DOHH2 (cell line): ENCODE results near the gene EPC1.

Experiments
- H3F3A ChIP-seq: fragments of 200-600 bp; sonication (generic), shearing (Covaris generic); 2 replicates; pipeline ENCODE4 v1.6.0; 2016; ENCODE audit warnings: antibody characterized with exemption, mild to moderate bottlenecking; ENCODE audit not compliant: control insufficient read depth, insufficient read depth
- H3K27ac ChIP-seq: fragments of 200-600 bp; sonication (generic); 2 replicates; pipeline ENCODE4 v1.5.1; 2014; ENCODE audit warnings: low read depth, mild to moderate bottlenecking, low read length, moderate library complexity
- H3K27me3 ChIP-seq: fragments of 200-600 bp; sonication (generic); 2 replicates; pipeline ENCODE4 v1.6.1; 2014; ENCODE audit warnings: mild to moderate bottlenecking, low read length, mixed read lengths; ENCODE audit not compliant: control insufficient read depth
- H3K36me3 ChIP-seq: fragments of 200-600 bp; sonication (generic); 2 replicates; pipeline ENCODE4 v1.6.1; 2014; ENCODE audit warnings: mild to moderate bottlenecking, low read length, moderate library complexity, mixed read lengths; ENCODE audit not compliant: control insufficient read depth
- H3K4me1 ChIP-seq: fragments of 200-600 bp; sonication (generic); 2 replicates; pipeline ENCODE4 v1.6.1; 2014; ENCODE audit warnings: mild to moderate bottlenecking, low read length, mixed read lengths; ENCODE audit not compliant: control insufficient read depth
- H3K4me2 ChIP-seq: fragments of 200-600 bp; sonication (generic); 2 replicates; pipeline ENCODE4 v1.6.0; 2014; ENCODE audit warnings: mild to moderate bottlenecking, low read length, moderate library complexity
- H3K4me3 ChIP-seq: fragments of 200-600 bp; sonication (generic); 2 replicates; pipeline ENCODE4 v1.5.1; 2014; ENCODE audit warnings: mild to moderate bottlenecking, low read length, mixed read lengths
- H3K79me2 ChIP-seq: fragments of 200-600 bp; sonication (generic); 2 replicates; pipeline ENCODE4 v1.6.1; 2014; ENCODE audit warnings: mild to moderate bottlenecking, low read length, mixed read lengths; ENCODE audit not compliant: control insufficient read depth
- H3K9me2 ChIP-seq: fragments of 200-600 bp; sonication (generic); replicated peaks from 2 replicates; pipeline ENCODE4 v1.6.1; 2014; ENCODE audit warnings: mild to moderate bottlenecking, low read length, mixed read lengths; ENCODE audit not compliant: control insufficient read depth
- H3K9me3 ChIP-seq: fragments of 200-600 bp; sonication (generic); 2 replicates; pipeline ENCODE4 v1.6.1; 2014; ENCODE audit warnings: antibody characterized with exemption, low read length, mixed read lengths; ENCODE audit not compliant: control insufficient read depth, insufficient read depth
- H4K20me1 ChIP-seq: fragments of 200-600 bp; sonication (generic); 2 replicates; pipeline ENCODE4 v1.6.0; 2014; ENCODE audit warnings: low read depth, mild to moderate bottlenecking, antibody characterized with exemption, low read length, moderate library complexity; ENCODE audit not compliant: control insufficient read depth, insufficient read depth
- EZH2phosphoT487 ChIP-seq: fragments of 200-600 bp; sonication (generic); IDR thresholded peaks from 2 replicates; pipeline ENCODE4 v1.6.1; 2017; ENCODE audit warnings: borderline replicate concordance, mild to moderate bottlenecking, antibody characterized with exemption, low read length, moderate library complexity, mixed read lengths
- TF ChIP-seq, protein P1 (sequence below): fragments of 200-600 bp; sonication (generic); IDR thresholded peaks from one replicate; pipeline ENCODE4 v1.5.1; 2014; ENCODE audit warnings: antibody characterized with exemption, mild to moderate bottlenecking, low read depth, low read length; ENCODE audit not compliant: poor library complexity, severe bottlenecking

EPC1 gene

DNA sequence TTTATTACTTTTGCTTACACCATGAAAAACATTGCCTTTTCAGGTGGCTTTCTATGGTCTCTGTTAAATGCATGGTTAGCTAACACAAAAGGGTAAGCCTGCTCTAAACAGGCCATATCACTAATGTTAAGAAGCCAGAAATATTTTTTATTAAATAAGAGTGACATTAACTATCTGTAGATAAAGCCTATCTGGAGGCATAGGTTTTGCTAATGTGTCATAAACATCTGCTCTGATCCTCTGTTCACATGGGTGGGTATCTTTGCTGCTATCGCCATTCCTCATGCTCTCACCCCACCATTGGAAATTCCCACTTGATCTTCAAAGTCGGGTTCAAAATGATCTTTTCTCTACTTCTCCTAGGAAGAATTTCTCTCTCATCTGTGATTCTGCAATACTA, 32.4 kb downstream of the EPC1 start:
- peaks cover 99% of the 10 kb centered on the region for H3K79me2 ChIP-seq
- no peak overlapping the region for H3K27ac ChIP-seq
- H3K27me3 ChIP-seq, result no peaks in the 10 kb centered on the region
- TF ChIP-seq EZH2phosphoT487, result no peak
- TF ChIP-seq, protein P1, sequence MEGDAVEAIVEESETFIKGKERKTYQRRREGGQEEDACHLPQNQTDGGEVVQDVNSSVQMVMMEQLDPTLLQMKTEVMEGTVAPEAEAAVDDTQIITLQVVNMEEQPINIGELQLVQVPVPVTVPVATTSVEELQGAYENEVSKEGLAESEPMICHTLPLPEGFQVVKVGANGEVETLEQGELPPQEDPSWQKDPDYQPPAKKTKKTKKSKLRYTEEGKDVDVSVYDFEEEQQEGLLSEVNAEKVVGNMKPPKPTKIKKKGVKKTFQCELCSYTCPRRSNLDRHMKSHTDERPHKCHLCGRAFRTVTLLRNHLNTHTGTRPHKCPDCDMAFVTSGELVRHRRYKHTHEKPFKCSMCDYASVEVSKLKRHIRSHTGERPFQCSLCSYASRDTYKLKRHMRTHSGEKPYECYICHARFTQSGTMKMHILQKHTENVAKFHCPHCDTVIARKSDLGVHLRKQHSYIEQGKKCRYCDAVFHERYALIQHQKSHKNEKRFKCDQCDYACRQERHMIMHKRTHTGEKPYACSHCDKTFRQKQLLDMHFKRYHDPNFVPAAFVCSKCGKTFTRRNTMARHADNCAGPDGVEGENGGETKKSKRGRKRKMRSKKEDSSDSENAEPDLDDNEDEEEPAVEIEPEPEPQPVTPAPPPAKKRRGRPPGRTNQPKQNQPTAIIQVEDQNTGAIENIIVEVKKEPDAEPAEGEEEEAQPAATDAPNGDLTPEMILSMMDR, result no peak
- H3K9me3 ChIP-seq, result no peaks in the 10 kb centered on the region
- peaks cover 9% of the 10 kb centered on the region; the same call in 1 of the 2 replicates for H4K20me1 ChIP-seq
- H3K4me1 ChIP-seq, result peaks cover 65% of the 10 kb centered on the region
- H3F3A ChIP-seq, result peaks cover 9% of the 10 kb centered on the region
- H3K9me2 ChIP-seq, result no peaks in the 10 kb centered on the region
- H3K36me3 ChIP-seq, result peaks cover 31% of the 10 kb centered on the region
- peak overlapping the region; percentile 34 for H3K4me2 ChIP-seq
- peak overlapping the region; percentile 3 for H3K4me3 ChIP-seq

DNA sequence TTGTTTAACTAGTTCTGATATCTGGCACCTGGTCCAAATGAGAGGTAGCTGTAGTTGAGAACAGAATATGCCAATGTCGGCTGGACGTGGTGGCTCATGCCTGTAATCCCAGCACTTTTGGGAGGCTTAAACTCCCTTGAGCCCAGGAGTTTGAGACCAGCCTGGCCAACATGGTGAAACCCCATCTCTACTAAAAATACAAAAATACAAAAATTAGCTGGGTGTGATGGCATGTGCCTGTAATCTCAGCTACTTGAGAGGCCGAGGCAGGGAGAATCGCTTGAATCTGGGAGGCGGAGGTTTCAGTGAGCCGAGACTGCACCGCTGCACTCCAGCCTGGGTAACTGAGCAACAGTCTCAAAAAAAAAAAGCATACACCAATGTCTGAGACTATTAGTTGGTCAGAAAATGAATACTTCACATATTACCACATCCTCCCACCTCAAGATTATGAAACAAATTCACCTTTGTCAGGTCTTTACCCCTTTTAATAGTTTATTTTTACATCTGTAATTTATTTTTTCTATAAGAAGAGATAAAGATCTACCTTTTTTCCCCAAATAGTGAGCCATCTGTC, 38.8 kb downstream of the EPC1 start:
- Histone ChIP-seq H4K20me1 (no peaks in the 10 kb centered on the region), H3K4me2 (no peak overlapping the region), H3K27me3 (no peaks in the 10 kb centered on the region), H3F3A (no peaks in the 10 kb centered on the region), H3K27ac (no peak overlapping the region), H3K4me1 (peaks cover 4% of the 10 kb centered on the region), H3K36me3 (peaks cover 48% of the 10 kb centered on the region), H3K4me3 (no peak overlapping the region), H3K9me2 (no peaks in the 10 kb centered on the region), H3K79me2 (peaks cover 94% of the 10 kb centered on the region), H3K9me3 (no peaks in the 10 kb centered on the region)
- TF ChIP-seq, protein P1, result no peak
- TF ChIP-seq EZH2phosphoT487, result no peak

DNA sequence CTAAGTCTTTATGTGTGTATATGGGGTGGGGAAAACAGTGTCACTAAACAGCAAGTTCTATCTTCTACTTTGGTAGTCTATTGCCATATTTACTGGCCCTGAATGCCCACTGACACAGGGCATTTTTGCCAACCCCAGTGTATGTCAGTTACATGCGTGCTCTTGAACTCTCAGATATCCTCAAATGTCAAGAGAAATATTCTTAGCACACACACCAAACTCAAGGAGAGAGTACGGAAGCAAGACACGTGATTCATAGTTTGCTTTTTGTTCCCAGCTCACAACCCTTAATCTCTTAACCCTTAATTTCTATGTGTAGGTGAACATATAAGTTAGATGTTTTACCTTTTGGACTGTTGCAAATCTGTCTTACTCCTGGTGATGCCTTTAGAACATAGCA, 39.3 kb downstream of the EPC1 start:
- Histone ChIP-seq H3K27ac (no peak overlapping the region), H3K36me3 (peaks cover 48% of the 10 kb centered on the region), H3K4me3 (no peak overlapping the region), H3F3A (no peaks in the 10 kb centered on the region), H3K4me2 (no peak overlapping the region), H3K4me1 (peaks cover 4% of the 10 kb centered on the region), H3K9me3 (no peaks in the 10 kb centered on the region), H3K79me2 (peaks cover 94% of the 10 kb centered on the region), H3K9me2 (no peaks in the 10 kb centered on the region), H3K27me3 (no peaks in the 10 kb centered on the region), H4K20me1 (no peaks in the 10 kb centered on the region)
- no peak for TF ChIP-seq EZH2phosphoT487
- TF ChIP-seq, protein P1, result no peak
